Limb (tissue), 2 donors: ENCODE data around the gene SPARC.

Experiments
- DNase-seq, 2 donors: peaks; one replicate each; pipeline ENCODE4 v3.0.0-alpha.2; 2016; ENCODE audit errors: extremely low spot score in 2 of 2

Gene SPARC

GRCh38 chr5:151624476-151624875 lies 62.2 kb downstream of the SPARC start:
- DNase-seq: no peak

- DNase-seq: no peak
Observed at GRCh38 chr5:151622367-151623088, 64.2 kb downstream of the SPARC start.

GRCh38 chr5:151620461-151620840 lies 66.3 kb downstream of the SPARC start:
- no peak for DNase-seq

GRCh38 chr5:151619812-151620460 lies 66.8 kb downstream of the SPARC start:
- no peak for DNase-seq

GRCh38 chr5:151618907-151619306 lies 67.8 kb downstream of the SPARC start:
- DNase-seq: no peak

GRCh38 chr5:151617841-151618710 lies 68.6 kb downstream of the SPARC start:
- DNase-seq: no peak

GRCh38 chr5:151617383-151617840 lies 69.3 kb downstream of the SPARC start:
- no peak for DNase-seq

- DNase-seq: no peak
Observed at GRCh38 chr5:151615431-151615830, 71.3 kb downstream of the SPARC start.

GRCh38 chr5:151614565-151614964 lies 72.2 kb downstream of the SPARC start:
- DNase-seq: no peak

GRCh38 chr5:151612689-151613427 lies 73.9 kb downstream of the SPARC start:
- DNase-seq: no peak

- no peak for DNase-seq
Observed at GRCh38 chr5:151611127-151611775, 75.5 kb downstream of the SPARC start.
